Heart left ventricle (tissue), 16 donors: ENCODE measurements around the gene USP9Y. TPM values are rescaled to one million over a fixed set of nuclear protein-coding genes. Genes with fewer than 3 reads are reported as not detected.

Source experiments
- ATAC-seq, 4 donors: fragments of 200-7000 bp; cut with Tn5 transposase; one replicate each; pipeline ENCODE4 v1.9.1; 2020 to 2022; ENCODE audit warnings: moderate library complexity in 4 of 4, mild to moderate bottlenecking in 3 of 4, moderate number of reproducible peaks in 1 of 4
- DNase-seq, 5 donors: peaks; one replicate each; pipeline ENCODE4 v3.0.0-alpha.2; 2020
- H3K27ac ChIP-seq, 12 donors: fragments of 200-600 bp; sonication (generic) in 4 of 12; one replicate each; pipeline versions ENCODE4 v1.5.0 to v1.8.0; 2016 to 2022; ENCODE audit warnings: mild to moderate bottlenecking in 2 of 12
- H3K27me3 ChIP-seq, 9 donors: fragments of 200-600 bp; sonication (generic) in 2 of 9; one replicate each; pipeline versions ENCODE4 v1.5.1 to v1.8.0; 2016 to 2022; ENCODE audit warnings: mild to moderate bottlenecking in 3 of 9
- H3K36me3 ChIP-seq, 9 donors: fragments of 200-600 bp; sonication (generic) in 2 of 9; one replicate each; pipeline versions ENCODE4 v1.5.0 to v1.8.0; 2018 to 2022; ENCODE audit warnings: mild to moderate bottlenecking in 2 of 9
- H3K4me1 ChIP-seq, 12 donors: fragments of 200-600 bp; sonication (generic) in 4 of 12; one replicate each; pipeline versions ENCODE4 v1.5.0 to v1.8.0; 2016 to 2022; ENCODE audit warnings: mild to moderate bottlenecking in 3 of 12
- H3K4me3 ChIP-seq, 12 donors: fragments of 200-600 bp; sonication (generic) in 4 of 12; one replicate each; pipeline versions ENCODE4 v1.5.0 to v1.8.0; 2017 to 2022; ENCODE audit warnings: mild to moderate bottlenecking in 9 of 12, moderate library complexity in 4 of 12
- H3K9me3 ChIP-seq, 12 donors: fragments of 200-600 bp; sonication (generic) in 4 of 12; one replicate each; pipeline versions ENCODE4 v1.5.0 to v1.8.0; 2016 to 2022; ENCODE audit warnings: mild to moderate bottlenecking in 1 of 12
- CTCF ChIP-seq, 12 donors: fragments of 200-600 bp; sonication (generic) in 4 of 12; IDR thresholded peaks; one replicate each; pipeline versions ENCODE4 v1.5.0 to v1.8.0; 2018 to 2022; ENCODE audit warnings: antibody characterized with exemption in 12 of 12, mild to moderate bottlenecking in 5 of 12
- POLR2A ChIP-seq, 2 donors: fragments of 450-650 bp; IDR thresholded peaks; one replicate each; pipeline ENCODE4 v1.6.1; 2017; ENCODE audit warnings: antibody characterized with exemption in 2 of 2, mild to moderate bottlenecking in 2 of 2, moderate library complexity in 2 of 2
- WGBS, 4 donors: extraction: QIAGEN DNeasy Blood & Tissue Kit in 2 of 4; methylation state at CpG; one replicate each; pipeline versions ENCODE4 v1.1.5 to v1.1.7; 2013 to 2018; 5-methylcytosine and 5-hydroxymethylcytosine counted together
- intact Hi-C, 10 donors: fragments of 100-400 bp; cut with DNase I; formaldehyde crosslinking; loops; one replicate each; pipeline versions ENCODE4 v1.11.1 to v1.14.2; 2022
- polyA plus RNA-seq, 2 donors: library from polyadenylated mRNA; stranded (reverse); fragments of 200-250 nt; gene quantifications; one replicate each; pipeline ENCODE4 v1.2.3, GENCODE V29; 2013
- total RNA-seq, 9 donors: library from RNA; depleted of rRNA in 2 of 9; stranded (reverse); fragments of >200 nt in 2 of 9; fragmentation: NEBNext Ultra II Directional in 3 of 9; extraction: Animal tissue kit (Norgen Biotek cat#: 25700) in 3 of 9; gene quantifications; one replicate each; pipeline versions ENCODE4 v1.1.0 to v1.2.4, GENCODE V29; 2016 to 2023
- donor health status: ischemic (EF 13 %, LVEDD 7.1; RV severe dilation, severe dysfunction).
- donor health status: healthy with polysubstance abuse.
- donor health status: DM: no; HTN: yes; CAD: no.
- donor health status: DM: no; HTN: no; CAD: no.
- donor health status: ischemic (EF 25% LVEDD 6.9; RV normal size, moderate dysfunction).
- donor health status: ischemic (EF 25% LVEDD 5.7; RV mildly dilated, moderate dysfunction).
- donor health status: healthy.
- donor health status: DM: yes; HTN: yes; CAD: no.
- donor health status: ischemic (EF 35%, LVEDD 5.7; RV mildly dilated, moderate dysfunction).
- donor health status: nonischemic (EF 11% LVEDD 7.7; RV severe dilation, severe dysfunction).
- donor health status: DM: yes; HTN: yes; CAD: no.
- donor health status: PGD.
- donor health status: ischemic (EF 29% LVEDD 5.4; RV normal size, mild dysfunction).
- donor health status: nonischemic (EF 23%, LVEDD 6.1; RV moderate dilation, normal function).

Gene USP9Y
- total and polyA plus RNA-seq, 11 donors, result 8.9 to 34.5 (median 26.0) TPM; not detected in 5

- H3K4me3 ChIP-seq, result no peak overlapping the region
- H3K27me3 ChIP-seq, result no peaks in the 10 kb centered on the region
- peaks cover 0 to 5% (median 0%) of the 10 kb centered on the region in 12 donors for H3K4me1 ChIP-seq
- H3K27ac ChIP-seq, result no peak overlapping the region
- DNase-seq (no peak), ATAC-seq (no peak)
- intact Hi-C loops, result no loop called here
- peaks cover 0 to 13% (median 0%) of the 10 kb centered on the region in 9 donors for H3K36me3 ChIP-seq
- H3K9me3 ChIP-seq, result no peaks in the 10 kb centered on the region
- TF ChIP-seq CTCF (IDR thresholded peaks at IDR 0.05) (no peak), POLR2A (IDR thresholded peaks at IDR 0.05) (no peak)
- 89 to 97% methylated on average over 6 of the region's 6 CpGs; no CpG with 5 or more reads in 2 of the 4 donors for WGBS, 4 donors
These were observed 14.3 kb downstream of the USP9Y start for GRCh38 chrY:12715376-12715775.

GRCh38 chrY:12729746-12730145, 28.7 kb downstream of the USP9Y start:
- peaks cover 0 to 38% (median 0%) of the 10 kb centered on the region in 9 donors for H3K36me3 ChIP-seq
- intact Hi-C loops, result loop anchor here in 1 of 10 donors (10.0 kb wide), 1 partner anchor 55 kb away; no protein-coding TSS in a partner anchor
- H3K27me3 ChIP-seq, result no peaks in the 10 kb centered on the region
- H3K27ac ChIP-seq, result no peak overlapping the region
- no peak for TF ChIP-seq POLR2A (IDR thresholded peaks at IDR 0.05)
- TF ChIP-seq CTCF (IDR thresholded peaks at IDR 0.05), result no peak
- ATAC-seq (no peak), DNase-seq (no peak)
- H3K4me3 ChIP-seq, result no peak overlapping the region
- peaks cover 0 to 6% (median 0%) of the 10 kb centered on the region in 12 donors for H3K4me1 ChIP-seq
- 92 to 95% methylated on average over 2 of the region's 2 CpGs; no CpG with 5 or more reads in 2 of the 4 donors for WGBS, 4 donors
- H3K9me3 ChIP-seq, result no peaks in the 10 kb centered on the region

- Histone ChIP-seq H3K9me3 (no peaks in the 10 kb centered on the region), H3K4me3 (no peak overlapping the region), H3K36me3 (peaks cover 0 to 38% (median 0%) of the 10 kb centered on the region in 9 donors), H3K27ac (no peak overlapping the region), H3K27me3 (no peaks in the 10 kb centered on the region), H3K4me1 (peaks cover 0 to 6% (median 0%) of the 10 kb centered on the region in 12 donors)
- intact Hi-C loops, result no loop called here
- no peak for TF ChIP-seq POLR2A (IDR thresholded peaks at IDR 0.05)
- TF ChIP-seq CTCF (IDR thresholded peaks at IDR 0.05), result no peak
- 89 to 90% methylated on average over 3 of the region's 3 CpGs; no CpG with 5 or more reads in 2 of the 4 donors for WGBS, 4 donors
- DNase-seq (no peak), ATAC-seq (no peak)
These were observed 32.6 kb downstream of the USP9Y start for GRCh38 chrY:12733625-12734024.

GRCh38 chrY:12734051-12734450, 33.0 kb downstream of the USP9Y start:
- Histone ChIP-seq H3K36me3 (peaks cover 0 to 42% (median 0%) of the 10 kb centered on the region in 9 donors), H3K4me3 (no peak overlapping the region), H3K27me3 (no peaks in the 10 kb centered on the region), H3K9me3 (no peaks in the 10 kb centered on the region), H3K27ac (no peak overlapping the region), H3K4me1 (peaks cover 0 to 6% (median 0%) of the 10 kb centered on the region in 12 donors)
- intact Hi-C loops, result no loop called here
- 70 to 77% methylated on average over 2 of the region's 2 CpGs; no CpG with 5 or more reads in 2 of the 4 donors for WGBS, 4 donors
- ATAC-seq (no peak), DNase-seq (no peak)
- TF ChIP-seq CTCF (IDR thresholded peaks at IDR 0.05) (no peak), POLR2A (IDR thresholded peaks at IDR 0.05) (no peak)
